ENCODE measurements around the gene SPOCD1. TPM values are rescaled to one million over a fixed set of nuclear protein-coding genes. Genes with fewer than 3 reads are reported as not detected.
"Not testable (repeated sequence)": the region's sequence is repeated elsewhere in the genome, so short reads cannot be mapped to it uniquely, and the experiment has no call there.

Gene SPOCD1
- total RNA-seq, 4 donors from 2014 or later = 0.48 to 0.80 TPM; not detected in 2

DNA sequence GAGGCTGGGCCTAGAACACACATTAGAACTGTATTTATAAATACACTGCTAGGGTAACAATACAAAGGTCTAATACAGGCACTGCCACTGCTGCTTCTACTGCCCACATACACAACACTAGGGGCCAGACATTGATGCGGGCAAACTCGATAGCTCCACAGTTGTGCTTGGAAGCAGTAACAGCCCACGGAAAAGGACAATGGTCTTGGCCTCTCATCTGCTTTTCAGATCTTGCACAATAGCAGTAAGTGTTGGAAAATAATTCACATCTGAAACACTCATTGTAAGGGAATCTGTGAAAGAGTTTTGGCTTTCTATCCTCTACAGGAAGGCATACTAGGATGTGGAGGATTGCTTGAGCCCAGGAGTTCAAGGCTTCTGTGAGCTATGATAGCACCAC lies 6.9 kb upstream of the SPOCD1 start:
- no peak for DNase-seq
- Histone ChIP-seq H3K36me3 (no peaks in the 10 kb centered on the region), H3K27ac (no peak overlapping the region), H3K4me1 (no peaks in the 10 kb centered on the region), H3K9me3 (no peaks in the 10 kb centered on the region), H3K4me3 (no peak overlapping the region), H3K27me3 (no peaks in the 10 kb centered on the region)
- 88 to 94% methylated on average over 3 of the region's 3 CpGs for WGBS, 2 donors (ENCODE audit: low coverage in 1 of 2)
- TF ChIP-seq CTCF (IDR thresholded peaks at IDR 0.05) (no peak), EP300 (IDR thresholded peaks at IDR 0.05; ENCODE audit: low read depth) (no peak), POLR2A (IDR thresholded peaks at IDR 0.05) (no peak)
- intact Hi-C loops (cut with DNase I; ENCODE audit: low total_unique reads) = no loop called here
- in situ Hi-C loops (cut with MboI; ENCODE audit: low pct_ligation_motif_present in 1 of 4, low pct_unique_long_range_greater_than_20kb in 1 of 4, low sequenced_read_pairs in 3 of 4) = loop anchor here in 1 of 4 donors (10.0 kb wide), 1 partner anchor 142 kb away; no protein-coding TSS in a partner anchor

GRCh38 chr1:31820196-31820595 lies 4.4 kb upstream of the SPOCD1 start:
- H3K4me1 ChIP-seq; DNase-seq; intact Hi-C loops (cut with DNase I; ENCODE audit: low total_unique reads); H3K27ac ChIP-seq; H3K9me3 ChIP-seq; H3K36me3 ChIP-seq; H3K4me3 ChIP-seq; H3K27me3 ChIP-seq: not testable (repeated sequence)
- WGBS, 2 donors (ENCODE audit: low coverage in 1 of 2) = 98 to 100% methylated on average over 1 to 7 of the region's 7 CpGs
- in situ Hi-C loops (cut with MboI; ENCODE audit: low pct_ligation_motif_present in 1 of 4, low pct_unique_long_range_greater_than_20kb in 1 of 4, low sequenced_read_pairs in 3 of 4) = loop anchor here in 1 of 4 donors (10.0 kb wide), 1 partner anchor 145 kb away; no protein-coding TSS in a partner anchor

- Histone ChIP-seq H3K4me3 (no peak overlapping the region), H3K27me3 (no peaks in the 10 kb centered on the region), H3K36me3 (no peaks in the 10 kb centered on the region), H3K27ac (no peak overlapping the region), H3K4me1 (peaks cover 0 to 4% (median 2%) of the 10 kb centered on the region in 4 donors), H3K9me3 (no peaks in the 10 kb centered on the region)
- intact Hi-C loops (cut with DNase I; ENCODE audit: low total_unique reads) (loop anchor here (5.0 kb wide), 1 partner anchor 144 kb away; no protein-coding TSS in a partner anchor), in situ Hi-C loops (cut with MboI; ENCODE audit: low pct_ligation_motif_present in 1 of 4, low pct_unique_long_range_greater_than_20kb in 1 of 4, low sequenced_read_pairs in 3 of 4) (loop anchor here in 1 of 4 donors (10.0 kb wide), 1 partner anchor 137 kb away; no protein-coding TSS in a partner anchor)
- TF ChIP-seq EP300 (IDR thresholded peaks at IDR 0.05; ENCODE audit: low read depth) = no peak
- no peak for TF ChIP-seq POLR2A (IDR thresholded peaks at IDR 0.05)
- no peak for TF ChIP-seq CTCF (IDR thresholded peaks at IDR 0.05)
- TF ChIP-seq POLR2AphosphoS5 (IDR thresholded peaks at IDR 0.05) = no peak
- WGBS, 2 donors (ENCODE audit: low coverage in 1 of 2) = 94 to 100% methylated on average over 1 of the region's 1 CpG
- DNase-seq = no peak
Measured at GRCh38 chr1:31818206-31818605, 2.4 kb upstream of the SPOCD1 start.

GRCh38 chr1:31816947-31817346 lies 1.1 kb upstream of the SPOCD1 start:
- not testable (repeated sequence) for H3K27me3 ChIP-seq, H3K9me3 ChIP-seq, H3K4me3 ChIP-seq, DNase-seq, H3K27ac ChIP-seq, H3K36me3 ChIP-seq, H3K4me1 ChIP-seq
- in situ Hi-C loops (cut with MboI; ENCODE audit: low pct_ligation_motif_present in 1 of 4, low pct_unique_long_range_greater_than_20kb in 1 of 4, low sequenced_read_pairs in 3 of 4) (loop anchor here in 1 of 4 donors (10.0 kb wide), 1 partner anchor 138 kb away; no protein-coding TSS in a partner anchor), intact Hi-C loops (cut with DNase I; ENCODE audit: low total_unique reads) (loop anchor here (5.0 kb wide), 1 partner anchor 145 kb away; no protein-coding TSS in a partner anchor)
- WGBS, 2 donors (ENCODE audit: low coverage in 1 of 2) = 55 to 71% methylated on average over 5 to 8 of the region's 8 CpGs

- H3K36me3 ChIP-seq, H3K27ac ChIP-seq, H3K9me3 ChIP-seq, H3K4me3 ChIP-seq, H3K27me3 ChIP-seq, H3K4me1 ChIP-seq, DNase-seq: not testable (repeated sequence)
- in situ Hi-C loops (cut with MboI; ENCODE audit: low pct_ligation_motif_present in 1 of 4, low pct_unique_long_range_greater_than_20kb in 1 of 4, low sequenced_read_pairs in 3 of 4) (loop anchor here in 1 of 4 donors (10.0 kb wide), 1 partner anchor 138 kb away; no protein-coding TSS in a partner anchor), intact Hi-C loops (cut with DNase I; ENCODE audit: low total_unique reads) (loop anchor here (5.0 kb wide), 1 partner anchor 146 kb away; no protein-coding TSS in a partner anchor)
- 96% methylated on average over 3 of the region's 3 CpGs for WGBS, 2 donors (ENCODE audit: low coverage in 1 of 2)
Measured at GRCh38 chr1:31816501-31816900, 679 bp upstream of the SPOCD1 start.

GRCh38 chr1:31815307-31815645 lies 546 bp downstream of the SPOCD1 start:
- 92% methylated on average over 7 of the region's 7 CpGs; no CpG with 5 or more reads in 1 of the 2 donors for WGBS, 2 donors (ENCODE audit: low coverage in 1 of 2)
- Histone ChIP-seq H3K36me3 (no peaks in the 10 kb centered on the region), H3K4me3 (no peak overlapping the region), H3K9me3 (no peaks in the 10 kb centered on the region), H3K4me1 (peaks cover 0 to 4% (median 2%) of the 10 kb centered on the region in 4 donors), H3K27ac (no peak overlapping the region), H3K27me3 (no peaks in the 10 kb centered on the region)
- intact Hi-C loops (cut with DNase I; ENCODE audit: low total_unique reads) (loop anchor here (5.0 kb wide), 1 partner anchor 147 kb away; no protein-coding TSS in a partner anchor), in situ Hi-C loops (cut with MboI; ENCODE audit: low pct_ligation_motif_present in 1 of 4, low pct_unique_long_range_greater_than_20kb in 1 of 4, low sequenced_read_pairs in 3 of 4) (loop anchor here in 1 of 4 donors (10.0 kb wide), 1 partner anchor 140 kb away; no protein-coding TSS in a partner anchor)
- TF ChIP-seq POLR2A (IDR thresholded peaks at IDR 0.05) = no peak
- no peak for TF ChIP-seq EP300 (IDR thresholded peaks at IDR 0.05; ENCODE audit: low read depth)
- no peak for TF ChIP-seq CTCF (IDR thresholded peaks at IDR 0.05)
- TF ChIP-seq POLR2AphosphoS5 (IDR thresholded peaks at IDR 0.05) = no peak
- DNase-seq = no peak

Measured in transverse colon (tissue), 4 donors.